Astrocyte (in vitro differentiated cells and primary cell): ENCODE data around the gene GMPR2. TPM values are rescaled to one million over a fixed set of nuclear protein-coding genes. Genes with fewer than 3 reads are reported as not detected.

Source experiments
- DNase-seq: peaks from one replicate; pipeline ENCODE4 v3.0.0-alpha.2; 2010; ENCODE audit warnings: low read depth
- FAIRE-seq: peaks from 2 replicates; lab custom pipeline; 2011; peaks lifted over from hg19 to GRCh38; lab: Jason Lieb, UNC
- H2AFZ ChIP-seq: 2 replicates; pipeline ENCODE4 v1.6.0; 2012; ENCODE audit warnings: low read depth, low read length, inconsistent platforms
- H3K27ac ChIP-seq: 2 replicates; pipeline ENCODE4 v1.5.1; 2011; ENCODE audit warnings: low read depth, low read length, inconsistent platforms
- H3K27me3 ChIP-seq: 2 replicates; pipeline ENCODE4 v1.6.0; 2011; ENCODE audit warnings: low read length, inconsistent platforms; ENCODE audit not compliant: insufficient read depth
- H3K36me3 ChIP-seq: 2 replicates; pipeline ENCODE4 v1.5.1; 2011; ENCODE audit warnings: low read length, inconsistent platforms; ENCODE audit not compliant: insufficient read depth
- H3K4me1 ChIP-seq: 2 replicates; pipeline ENCODE4 v1.5.1; 2011; ENCODE audit warnings: low read length, inconsistent platforms; ENCODE audit not compliant: insufficient read depth
- H3K4me2 ChIP-seq: 2 replicates; pipeline ENCODE4 v1.6.0; 2012; ENCODE audit warnings: low read length, inconsistent platforms
- H3K4me3 ChIP-seq: 2 replicates; pipeline ENCODE4 v1.5.1; 2011; ENCODE audit warnings: low read depth, mild to moderate bottlenecking, low read length, inconsistent platforms; ENCODE audit not compliant: insufficient read depth
- H3K79me2 ChIP-seq: 2 replicates; pipeline ENCODE4 v1.6.0; 2012; ENCODE audit warnings: mild to moderate bottlenecking, low read length, inconsistent platforms; ENCODE audit not compliant: insufficient read depth
- H3K9ac ChIP-seq: 2 replicates; pipeline ENCODE4 v1.6.0; 2012; ENCODE audit warnings: mild to moderate bottlenecking, low read length, inconsistent platforms
- H3K9me3 ChIP-seq: 2 replicates; pipeline ENCODE4 v1.5.1; 2012; ENCODE audit warnings: low read depth, mild to moderate bottlenecking, low read length, inconsistent platforms; ENCODE audit not compliant: insufficient read depth
- H4K20me1 ChIP-seq: 2 replicates; pipeline ENCODE4 v1.6.0; 2012; ENCODE audit warnings: low read length, inconsistent platforms; ENCODE audit not compliant: insufficient read depth
- H3K27ac Mint-ChIP-seq: one replicate; pipeline ENCODE4 v1.8.0; 2021; ENCODE audit warnings: mild to moderate bottlenecking, mixed read lengths; ENCODE audit not compliant: unreplicated experiment
- H3K27me3 Mint-ChIP-seq: one replicate; pipeline ENCODE4 v1.8.0; 2021; ENCODE audit warnings: low read depth, mixed read lengths; ENCODE audit not compliant: unreplicated experiment
- H3K36me3 Mint-ChIP-seq: one replicate; pipeline ENCODE4 v1.8.0; 2021; ENCODE audit warnings: low read depth, mixed read lengths; ENCODE audit not compliant: unreplicated experiment
- H3K4me1 Mint-ChIP-seq: one replicate; pipeline ENCODE4 v1.8.0; 2021; ENCODE audit warnings: low read depth, mixed read lengths; ENCODE audit not compliant: unreplicated experiment
- H3K4me3 Mint-ChIP-seq: one replicate; pipeline ENCODE4 v1.8.0; 2021; ENCODE audit warnings: mild to moderate bottlenecking, moderate library complexity, mixed read lengths; ENCODE audit not compliant: unreplicated experiment
- H3K9me3 Mint-ChIP-seq: one replicate; pipeline ENCODE4 v1.8.0; 2021; ENCODE audit warnings: mild to moderate bottlenecking, mixed read lengths; ENCODE audit not compliant: unreplicated experiment
- EZH2 ChIP-seq: IDR thresholded peaks from 2 replicates; pipeline ENCODE4 v1.6.1; 2012; ENCODE audit warnings: mild to moderate bottlenecking, low read length, inconsistent platforms; ENCODE audit not compliant: insufficient read depth
- total RNA-seq: library from RNA; stranded (reverse); gene quantifications from 2 replicates; pipeline ENCODE4 v1.2.1, GENCODE V29; 2021
- TF ChIP-seq, protein P1 (sequence below): IDR thresholded peaks from 2 replicates; pipeline ENCODE4 v1.5.1; 2011; ENCODE audit warnings: low read depth, mild to moderate bottlenecking, inconsistent platforms, low read length, moderate library complexity; ENCODE audit not compliant: insufficient read depth

The GMPR2 gene
- total RNA-seq, 1 donor from 2014 or later = 66.5 TPM

DNA sequence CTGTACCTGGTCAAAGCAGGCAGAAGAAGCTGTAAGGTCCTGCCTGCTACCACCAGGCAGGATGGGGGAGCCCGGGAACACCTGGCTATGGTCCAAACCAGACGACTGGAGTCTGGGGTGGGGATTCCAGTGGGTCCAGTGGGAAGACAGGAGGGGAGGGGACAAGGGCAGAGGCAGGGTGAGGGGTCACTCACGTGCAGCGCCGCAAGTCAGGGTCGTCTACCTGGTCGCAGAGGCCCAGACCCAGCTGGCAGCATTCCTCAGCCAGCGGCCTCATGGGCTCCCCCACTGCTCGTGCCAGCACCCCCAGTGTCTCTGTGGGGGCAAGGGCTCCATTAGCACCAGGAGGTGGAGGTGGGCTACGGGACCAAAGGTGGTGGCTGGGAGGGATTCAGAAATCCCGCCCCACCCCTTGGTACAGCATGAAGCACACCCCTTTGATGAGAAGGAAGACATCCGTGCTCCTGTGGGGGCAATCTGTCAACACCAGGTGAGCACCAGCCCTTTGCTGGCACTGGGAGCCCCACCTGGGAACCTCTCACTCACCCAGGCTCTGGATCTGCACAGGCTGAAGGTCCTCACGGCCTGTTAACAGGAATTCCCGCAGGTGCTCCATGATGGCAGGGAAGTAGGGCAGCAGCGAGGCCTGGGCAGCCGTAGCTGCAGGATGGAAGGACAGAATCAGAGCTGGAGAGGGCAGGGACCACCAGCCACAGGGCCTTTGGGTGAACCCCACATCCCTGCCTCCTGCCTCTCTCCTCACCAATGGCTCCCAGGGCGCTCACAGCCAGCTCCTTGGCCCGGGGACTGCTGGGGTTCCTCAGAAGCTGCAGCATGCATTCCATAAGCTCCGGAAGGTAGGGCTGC is 48.4 kb upstream of the GMPR2 start:
- TF ChIP-seq, protein P1, sequence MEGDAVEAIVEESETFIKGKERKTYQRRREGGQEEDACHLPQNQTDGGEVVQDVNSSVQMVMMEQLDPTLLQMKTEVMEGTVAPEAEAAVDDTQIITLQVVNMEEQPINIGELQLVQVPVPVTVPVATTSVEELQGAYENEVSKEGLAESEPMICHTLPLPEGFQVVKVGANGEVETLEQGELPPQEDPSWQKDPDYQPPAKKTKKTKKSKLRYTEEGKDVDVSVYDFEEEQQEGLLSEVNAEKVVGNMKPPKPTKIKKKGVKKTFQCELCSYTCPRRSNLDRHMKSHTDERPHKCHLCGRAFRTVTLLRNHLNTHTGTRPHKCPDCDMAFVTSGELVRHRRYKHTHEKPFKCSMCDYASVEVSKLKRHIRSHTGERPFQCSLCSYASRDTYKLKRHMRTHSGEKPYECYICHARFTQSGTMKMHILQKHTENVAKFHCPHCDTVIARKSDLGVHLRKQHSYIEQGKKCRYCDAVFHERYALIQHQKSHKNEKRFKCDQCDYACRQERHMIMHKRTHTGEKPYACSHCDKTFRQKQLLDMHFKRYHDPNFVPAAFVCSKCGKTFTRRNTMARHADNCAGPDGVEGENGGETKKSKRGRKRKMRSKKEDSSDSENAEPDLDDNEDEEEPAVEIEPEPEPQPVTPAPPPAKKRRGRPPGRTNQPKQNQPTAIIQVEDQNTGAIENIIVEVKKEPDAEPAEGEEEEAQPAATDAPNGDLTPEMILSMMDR = no peak
- no peak for TF ChIP-seq EZH2
- no peaks in the 10 kb centered on the region for H3K9me3 ChIP-seq
- no peak overlapping the region for H3K4me3 Mint-ChIP-seq
- H3K27ac Mint-ChIP-seq = no peak overlapping the region
- FAIRE-seq (no peak), DNase-seq (no peak)
- no peaks in the 10 kb centered on the region for H3K9me3 Mint-ChIP-seq
- no peak overlapping the region for H3K4me2 ChIP-seq
- no peaks in the 10 kb centered on the region for H3K27me3 ChIP-seq
- peaks cover 17% of the 10 kb centered on the region for H3K4me1 Mint-ChIP-seq
- peaks cover 28% of the 10 kb centered on the region for H3K79me2 ChIP-seq
- no peak overlapping the region for H2AFZ ChIP-seq
- peaks cover 19% of the 10 kb centered on the region for H3K4me1 ChIP-seq
- no peak overlapping the region for H3K9ac ChIP-seq
- H3K36me3 ChIP-seq = peaks cover 29% of the 10 kb centered on the region
- no peak overlapping the region for H3K4me3 ChIP-seq
- H3K27ac ChIP-seq = no peak overlapping the region
- no peaks in the 10 kb centered on the region for H3K27me3 Mint-ChIP-seq
- peaks cover 44% of the 10 kb centered on the region for H4K20me1 ChIP-seq
- H3K36me3 Mint-ChIP-seq = peaks cover 14% of the 10 kb centered on the region

- Histone ChIP-seq H3K27ac (no peak overlapping the region), H4K20me1 (peaks cover 39% of the 10 kb centered on the region), H3K4me1 (peaks cover 14% of the 10 kb centered on the region), H3K4me2 (no peak overlapping the region), H2AFZ (no peak overlapping the region), H3K79me2 (peaks cover 28% of the 10 kb centered on the region), H3K36me3 (peaks cover 31% of the 10 kb centered on the region), H3K9ac (no peak overlapping the region), H3K9me3 (no peaks in the 10 kb centered on the region), H3K4me3 (no peak overlapping the region), H3K27me3 (no peaks in the 10 kb centered on the region)
- Mint-ChIP-seq H3K9me3 (no peaks in the 10 kb centered on the region), H3K27ac (no peak overlapping the region), H3K4me3 (no peak overlapping the region), H3K36me3 (peaks cover 12% of the 10 kb centered on the region), H3K27me3 (no peaks in the 10 kb centered on the region), H3K4me1 (peaks cover 14% of the 10 kb centered on the region)
- TF ChIP-seq, protein P1 = no peak
- no peak for TF ChIP-seq EZH2
- DNase-seq (no peak), FAIRE-seq (no peak)
Measured at GRCh38 chr14:24185026-24185425, 47.7 kb upstream of the GMPR2 start.

DNA sequence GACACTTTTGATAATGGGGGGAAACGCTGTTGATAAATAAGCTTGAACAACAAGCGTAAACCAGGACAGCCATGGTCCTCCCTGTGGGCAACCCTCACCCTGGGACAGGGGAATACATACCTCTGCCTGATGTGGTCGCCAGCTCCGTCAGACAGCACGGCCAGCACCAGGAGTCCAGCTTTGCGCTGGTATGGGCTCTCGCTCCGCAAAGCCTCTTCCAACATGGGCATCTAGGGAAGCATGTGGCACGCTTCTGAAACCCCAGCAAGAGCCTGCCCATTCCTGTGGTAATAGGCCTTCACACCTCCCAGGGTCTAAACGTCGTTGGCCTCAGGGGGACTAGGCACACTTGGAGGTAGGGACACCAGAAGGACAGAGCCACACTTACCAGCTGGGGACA is 47.0 kb upstream of the GMPR2 start:
- no peak overlapping the region for H3K27ac ChIP-seq
- H3K4me1 Mint-ChIP-seq = peaks cover 15% of the 10 kb centered on the region
- H4K20me1 ChIP-seq = peaks cover 32% of the 10 kb centered on the region
- peaks cover 32% of the 10 kb centered on the region for H3K79me2 ChIP-seq
- no peak overlapping the region for H3K27ac Mint-ChIP-seq
- H3K9me3 ChIP-seq = no peaks in the 10 kb centered on the region
- DNase-seq (no peak), FAIRE-seq (no peak)
- H3K4me3 Mint-ChIP-seq = no peak overlapping the region
- H3K36me3 Mint-ChIP-seq = peaks cover 12% of the 10 kb centered on the region
- no peaks in the 10 kb centered on the region for H3K9me3 Mint-ChIP-seq
- H3K27me3 Mint-ChIP-seq = no peaks in the 10 kb centered on the region
- no peak overlapping the region for H3K4me2 ChIP-seq
- no peak overlapping the region for H2AFZ ChIP-seq
- H3K4me3 ChIP-seq = no peak overlapping the region
- no peak overlapping the region for H3K9ac ChIP-seq
- peaks cover 14% of the 10 kb centered on the region for H3K4me1 ChIP-seq
- no peaks in the 10 kb centered on the region for H3K27me3 ChIP-seq
- H3K36me3 ChIP-seq = peaks cover 25% of the 10 kb centered on the region
- no peak for TF ChIP-seq EZH2
- TF ChIP-seq, protein P1 = no peak
